ENCODE data around the gene MAP2K5.

Gene MAP2K5

GRCh38 chr15:67542420-67543347, at the start of gene MAP2K5:
MAP2K5 (plus strand) TSS chr15:67542703; CDS start chr15:67543336, 633 bp downstream.
- peak within 1 kb of the TSS; percentile 88 for H3K27ac ChIP-seq (ENCODE audit: extremely low read depth, low read depth, low read length)
- H3K36me3 ChIP-seq (ENCODE audit: control insufficient read depth in 2 of 2, insufficient read depth in 1 of 2, low read length in 2 of 2), result peaks cover 4 to 11% of the 10 kb centered on the region in 2 experiments; a peak in 2 of 3 replicates
- peaks cover 8% of the 10 kb centered on the region; the same call in 1 of the 2 replicates for H3K4me1 ChIP-seq (ENCODE audit: control insufficient read depth, insufficient read depth, low read length)
- ChIA-PET POLR2A (interaction anchor here (0.6 to 1.5 kb wide), 11 partner anchors 10 to 282 kb away, joined by 3 to 15 read pairs (median 3); partner anchors contain the start of gene C15orf61), CTCF (interaction anchor here (0.6 kb wide), 2 partner anchors 285 to 1516 kb away, joined by 3 to 4 read pairs; no protein-coding TSS in a partner anchor)
- H3K9me3 ChIP-seq (ENCODE audit: control insufficient read depth, insufficient read depth, low read depth, low read length), result no peaks in the 10 kb centered on the region
- peak within 1 kb of the TSS; percentile 89 for H3K4me3 ChIP-seq (ENCODE audit: low read depth, low read length)
- TF ChIP-seq ZNF133 (tag by site-specific recombination; IDR thresholded peaks at IDR 0.05) (no peak), ZNF202 (tag by site-specific recombination; IDR thresholded peaks at IDR 0.05; ENCODE audit: borderline replicate concordance) (no peak), ZNF629 (tag by site-specific recombination; IDR thresholded peaks at IDR 0.05) (0 out of 2 replicates have a peak, but pooled peaks have one; percentile 7), ZNF155 (tag by site-specific recombination; IDR thresholded peaks at IDR 0.05) (no peak), ZNF555 (tag by site-specific recombination; conservative IDR thresholded peaks at IDR 0.05) (no peak), KLF9 (tag by site-specific recombination; IDR thresholded peaks at IDR 0.05; ENCODE audit: low read depth) (peak; percentile 41; the same call in 1 of the 2 replicates), OSR2 (tag by site-specific recombination; IDR thresholded peaks at IDR 0.05) (peak; percentile 41; the same call in 1 of the 2 replicates), WT1 (tag by site-specific recombination; IDR thresholded peaks at IDR 0.05) (peak; percentile 47), GLIS1 (tag by site-specific recombination; IDR thresholded peaks at IDR 0.05) (peak; percentile 67), IKZF3 (tag by site-specific recombination; IDR thresholded peaks at IDR 0.05) (peak; percentile 92), BCL11B (tag by site-specific recombination; IDR thresholded peaks at IDR 0.05; ENCODE audit: low read depth) (0 out of 2 replicates have a peak, but pooled peaks have one; percentile 51), ZNF600 (tag by site-specific recombination; IDR thresholded peaks at IDR 0.05) (peak; percentile 86), MEIS1 (CRISPR knock-in tag; IDR thresholded peaks at IDR 0.05; ENCODE audit: borderline replicate concordance) (no peak), SP3 (tag by site-specific recombination; IDR thresholded peaks at IDR 0.05) (peak; percentile 64; the same call in 1 of the 2 replicates), KLF17 (tag by site-specific recombination; IDR thresholded peaks at IDR 0.05) (peak; percentile 55), YY2 (tag by site-specific recombination; IDR thresholded peaks at IDR 0.05) (peak; percentile 64; the same call in 1 of the 2 replicates), ZNF626 (tag by site-specific recombination; IDR thresholded peaks at IDR 0.05) (no peak), ZNF660 (tag by site-specific recombination; IDR thresholded peaks at IDR 0.05) (peak; percentile 77), ZNF239 (tag by site-specific recombination; IDR thresholded peaks at IDR 0.05) (no peak), ZNF76 (tag by site-specific recombination; IDR thresholded peaks at IDR 0.05; ENCODE audit: borderline replicate concordance, low read depth) (peak; percentile 74; the same call in 1 of the 2 replicates), ZSCAN16 (tag by site-specific recombination; IDR thresholded peaks at IDR 0.05) (0 out of 2 replicates have a peak, but pooled peaks have one; percentile 23)
- TF ChIP-seq, protein P1, sequence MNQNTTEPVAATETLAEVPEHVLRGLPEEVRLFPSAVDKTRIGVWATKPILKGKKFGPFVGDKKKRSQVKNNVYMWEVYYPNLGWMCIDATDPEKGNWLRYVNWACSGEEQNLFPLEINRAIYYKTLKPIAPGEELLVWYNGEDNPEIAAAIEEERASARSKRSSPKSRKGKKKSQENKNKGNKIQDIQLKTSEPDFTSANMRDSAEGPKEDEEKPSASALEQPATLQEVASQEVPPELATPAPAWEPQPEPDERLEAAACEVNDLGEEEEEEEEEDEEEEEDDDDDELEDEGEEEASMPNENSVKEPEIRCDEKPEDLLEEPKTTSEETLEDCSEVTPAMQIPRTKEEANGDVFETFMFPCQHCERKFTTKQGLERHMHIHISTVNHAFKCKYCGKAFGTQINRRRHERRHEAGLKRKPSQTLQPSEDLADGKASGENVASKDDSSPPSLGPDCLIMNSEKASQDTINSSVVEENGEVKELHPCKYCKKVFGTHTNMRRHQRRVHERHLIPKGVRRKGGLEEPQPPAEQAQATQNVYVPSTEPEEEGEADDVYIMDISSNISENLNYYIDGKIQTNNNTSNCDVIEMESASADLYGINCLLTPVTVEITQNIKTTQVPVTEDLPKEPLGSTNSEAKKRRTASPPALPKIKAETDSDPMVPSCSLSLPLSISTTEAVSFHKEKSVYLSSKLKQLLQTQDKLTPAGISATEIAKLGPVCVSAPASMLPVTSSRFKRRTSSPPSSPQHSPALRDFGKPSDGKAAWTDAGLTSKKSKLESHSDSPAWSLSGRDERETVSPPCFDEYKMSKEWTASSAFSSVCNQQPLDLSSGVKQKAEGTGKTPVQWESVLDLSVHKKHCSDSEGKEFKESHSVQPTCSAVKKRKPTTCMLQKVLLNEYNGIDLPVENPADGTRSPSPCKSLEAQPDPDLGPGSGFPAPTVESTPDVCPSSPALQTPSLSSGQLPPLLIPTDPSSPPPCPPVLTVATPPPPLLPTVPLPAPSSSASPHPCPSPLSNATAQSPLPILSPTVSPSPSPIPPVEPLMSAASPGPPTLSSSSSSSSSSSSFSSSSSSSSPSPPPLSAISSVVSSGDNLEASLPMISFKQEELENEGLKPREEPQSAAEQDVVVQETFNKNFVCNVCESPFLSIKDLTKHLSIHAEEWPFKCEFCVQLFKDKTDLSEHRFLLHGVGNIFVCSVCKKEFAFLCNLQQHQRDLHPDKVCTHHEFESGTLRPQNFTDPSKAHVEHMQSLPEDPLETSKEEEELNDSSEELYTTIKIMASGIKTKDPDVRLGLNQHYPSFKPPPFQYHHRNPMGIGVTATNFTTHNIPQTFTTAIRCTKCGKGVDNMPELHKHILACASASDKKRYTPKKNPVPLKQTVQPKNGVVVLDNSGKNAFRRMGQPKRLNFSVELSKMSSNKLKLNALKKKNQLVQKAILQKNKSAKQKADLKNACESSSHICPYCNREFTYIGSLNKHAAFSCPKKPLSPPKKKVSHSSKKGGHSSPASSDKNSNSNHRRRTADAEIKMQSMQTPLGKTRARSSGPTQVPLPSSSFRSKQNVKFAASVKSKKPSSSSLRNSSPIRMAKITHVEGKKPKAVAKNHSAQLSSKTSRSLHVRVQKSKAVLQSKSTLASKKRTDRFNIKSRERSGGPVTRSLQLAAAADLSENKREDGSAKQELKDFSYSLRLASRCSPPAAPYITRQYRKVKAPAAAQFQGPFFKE (tag by site-specific recombination; IDR thresholded peaks at IDR 0.05; ENCODE audit: borderline replicate concordance), result peak; percentile 40; the same call in 1 of the 2 replicates
- TF ChIP-seq, protein P2, sequence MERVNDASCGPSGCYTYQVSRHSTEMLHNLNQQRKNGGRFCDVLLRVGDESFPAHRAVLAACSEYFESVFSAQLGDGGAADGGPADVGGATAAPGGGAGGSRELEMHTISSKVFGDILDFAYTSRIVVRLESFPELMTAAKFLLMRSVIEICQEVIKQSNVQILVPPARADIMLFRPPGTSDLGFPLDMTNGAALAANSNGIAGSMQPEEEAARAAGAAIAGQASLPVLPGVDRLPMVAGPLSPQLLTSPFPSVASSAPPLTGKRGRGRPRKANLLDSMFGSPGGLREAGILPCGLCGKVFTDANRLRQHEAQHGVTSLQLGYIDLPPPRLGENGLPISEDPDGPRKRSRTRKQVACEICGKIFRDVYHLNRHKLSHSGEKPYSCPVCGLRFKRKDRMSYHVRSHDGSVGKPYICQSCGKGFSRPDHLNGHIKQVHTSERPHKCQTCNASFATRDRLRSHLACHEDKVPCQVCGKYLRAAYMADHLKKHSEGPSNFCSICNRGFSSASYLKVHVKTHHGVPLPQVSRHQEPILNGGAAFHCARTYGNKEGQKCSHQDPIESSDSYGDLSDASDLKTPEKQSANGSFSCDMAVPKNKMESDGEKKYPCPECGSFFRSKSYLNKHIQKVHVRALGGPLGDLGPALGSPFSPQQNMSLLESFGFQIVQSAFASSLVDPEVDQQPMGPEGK (tag by site-specific recombination; IDR thresholded peaks at IDR 0.05), result peak; percentile 80
- TF ChIP-seq, protein P3, sequence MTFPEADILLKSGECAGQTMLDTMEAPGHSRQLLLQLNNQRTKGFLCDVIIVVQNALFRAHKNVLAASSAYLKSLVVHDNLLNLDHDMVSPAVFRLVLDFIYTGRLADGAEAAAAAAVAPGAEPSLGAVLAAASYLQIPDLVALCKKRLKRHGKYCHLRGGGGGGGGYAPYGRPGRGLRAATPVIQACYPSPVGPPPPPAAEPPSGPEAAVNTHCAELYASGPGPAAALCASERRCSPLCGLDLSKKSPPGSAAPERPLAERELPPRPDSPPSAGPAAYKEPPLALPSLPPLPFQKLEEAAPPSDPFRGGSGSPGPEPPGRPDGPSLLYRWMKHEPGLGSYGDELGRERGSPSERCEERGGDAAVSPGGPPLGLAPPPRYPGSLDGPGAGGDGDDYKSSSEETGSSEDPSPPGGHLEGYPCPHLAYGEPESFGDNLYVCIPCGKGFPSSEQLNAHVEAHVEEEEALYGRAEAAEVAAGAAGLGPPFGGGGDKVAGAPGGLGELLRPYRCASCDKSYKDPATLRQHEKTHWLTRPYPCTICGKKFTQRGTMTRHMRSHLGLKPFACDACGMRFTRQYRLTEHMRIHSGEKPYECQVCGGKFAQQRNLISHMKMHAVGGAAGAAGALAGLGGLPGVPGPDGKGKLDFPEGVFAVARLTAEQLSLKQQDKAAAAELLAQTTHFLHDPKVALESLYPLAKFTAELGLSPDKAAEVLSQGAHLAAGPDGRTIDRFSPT (tag by site-specific recombination; IDR thresholded peaks at IDR 0.05), result peak; percentile 54; the same call in 1 of the 2 replicates
